Activated naive CD4-positive, alpha-beta T cell treated with anti-CD3 and anti-CD28 coated beads, Interleukin-2, amount 50 U/mL, for 16 hours (primary cell): ENCODE measurements around the gene DOK7.
A peak's percentile ranks its signal among the peaks of the same experiment; 100 is the strongest.

Source experiments
- DNase-seq: peaks from one replicate; pipeline ENCODE4 v3.0.0-alpha.2; 2020

The DOK7 gene

DNA sequence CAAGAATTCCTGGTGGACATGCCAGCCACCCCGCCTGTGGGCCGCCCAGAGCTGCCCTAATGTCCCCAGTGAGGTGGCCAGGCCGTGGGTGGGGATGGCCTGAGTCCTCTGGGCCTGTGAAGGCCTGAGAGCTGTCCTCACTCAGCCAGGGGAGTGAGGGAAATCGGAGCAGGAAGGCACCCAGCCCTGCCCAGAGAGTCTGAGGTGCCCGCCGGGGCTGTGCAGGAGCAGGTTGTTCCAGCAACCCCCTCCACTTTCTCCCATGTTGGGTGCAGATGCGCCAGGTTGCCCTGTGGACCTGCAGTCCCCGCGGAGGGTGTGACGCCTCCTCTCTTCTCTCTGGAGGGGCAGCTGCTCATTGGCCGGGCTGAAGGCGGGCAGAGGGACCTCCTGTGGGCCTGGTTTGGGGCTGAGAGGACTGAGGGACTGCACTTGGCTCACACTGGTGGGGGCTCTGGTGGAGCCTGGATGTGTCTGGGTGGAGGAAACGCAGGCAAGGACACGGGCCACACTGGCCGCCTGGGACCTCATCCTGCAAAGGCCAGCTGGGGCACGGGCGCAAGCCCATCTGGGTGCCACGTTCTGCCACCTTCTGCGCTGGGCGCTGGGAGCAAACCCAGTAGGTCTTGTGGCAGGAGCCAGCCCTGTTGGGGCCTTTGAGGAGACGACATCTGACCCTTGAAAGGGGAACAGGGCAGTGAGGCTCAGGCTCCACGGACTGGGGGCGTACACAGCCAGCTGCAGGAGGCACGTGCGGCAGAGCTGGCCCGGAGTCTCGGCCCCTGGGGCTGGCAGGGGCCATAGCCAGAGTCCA lies 14.0 kb downstream of the DOK7 start:
- DNase-seq, result no peak

DNA sequence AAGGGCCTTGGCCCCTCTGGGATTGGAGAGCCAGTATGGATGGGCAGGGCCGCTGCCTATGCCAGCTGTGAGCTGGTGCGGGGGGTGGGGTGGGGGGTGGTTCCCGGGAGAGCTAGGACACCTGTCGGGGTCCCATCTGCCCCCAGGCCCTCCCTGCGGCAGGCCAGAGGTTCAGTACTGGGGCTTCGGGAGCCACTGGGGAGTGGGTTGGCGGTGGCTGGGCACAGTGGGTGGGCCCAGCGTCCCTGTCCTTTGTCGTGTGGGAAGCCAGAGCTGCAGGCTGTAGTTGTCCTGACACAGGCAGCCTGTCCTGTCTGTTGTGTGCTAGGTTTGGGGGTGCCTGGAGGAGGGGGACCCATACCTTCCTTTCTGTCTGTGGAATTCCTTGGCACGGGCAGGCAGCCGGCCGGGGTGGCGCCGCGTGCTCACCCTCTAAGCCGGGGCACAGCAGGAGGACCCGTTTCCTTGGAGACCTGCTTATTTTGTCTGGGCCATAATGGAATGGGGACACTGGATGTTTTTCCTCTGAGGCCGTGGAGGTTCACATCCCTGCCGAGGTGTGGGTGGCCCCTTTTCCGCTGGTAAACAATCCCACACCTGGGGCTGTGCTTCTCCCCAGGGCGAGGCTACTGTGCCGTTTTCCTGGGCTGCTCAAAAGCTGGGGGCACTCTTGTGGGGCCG lies 14.8 kb downstream of the DOK7 start:
- DNase-seq, result no peak

- no peak for DNase-seq
Observed at GRCh38 chr4:3478446-3479357, 15.6 kb downstream of the DOK7 start.

GRCh38 chr4:3479358-3480101 lies 16.4 kb downstream of the DOK7 start:
- DNase-seq, result no peak

DNA sequence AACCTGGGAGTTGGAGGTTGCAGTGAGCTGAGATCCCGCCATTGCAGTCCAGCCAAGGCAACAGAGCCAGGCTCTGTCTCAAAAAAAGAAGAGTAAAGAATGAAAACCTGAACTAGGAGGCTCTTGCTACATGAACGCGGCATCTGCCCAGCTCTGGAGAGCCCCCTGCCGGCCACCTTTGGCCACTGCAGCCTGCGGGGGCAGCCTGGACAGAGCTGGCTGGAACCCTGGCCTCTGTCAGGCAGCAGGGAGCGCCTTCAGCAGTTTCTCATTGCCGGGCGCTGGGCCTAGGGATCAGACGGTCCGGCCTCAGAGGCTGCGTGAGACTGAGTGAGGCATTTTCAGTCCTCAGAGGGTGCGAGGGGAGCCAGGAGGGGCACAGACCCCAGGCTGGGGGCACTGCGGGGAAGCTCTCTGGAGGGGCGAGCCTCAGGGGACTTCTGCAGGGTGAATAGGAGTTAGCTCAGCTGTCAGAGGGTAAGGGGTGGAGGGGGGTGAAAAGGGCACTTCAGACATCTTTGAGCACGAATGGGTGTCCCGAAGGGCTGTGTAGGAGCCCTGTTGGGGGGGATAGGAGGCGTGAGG lies 17.5 kb downstream of the DOK7 start:
- peak; percentile 74 for DNase-seq

DNA sequence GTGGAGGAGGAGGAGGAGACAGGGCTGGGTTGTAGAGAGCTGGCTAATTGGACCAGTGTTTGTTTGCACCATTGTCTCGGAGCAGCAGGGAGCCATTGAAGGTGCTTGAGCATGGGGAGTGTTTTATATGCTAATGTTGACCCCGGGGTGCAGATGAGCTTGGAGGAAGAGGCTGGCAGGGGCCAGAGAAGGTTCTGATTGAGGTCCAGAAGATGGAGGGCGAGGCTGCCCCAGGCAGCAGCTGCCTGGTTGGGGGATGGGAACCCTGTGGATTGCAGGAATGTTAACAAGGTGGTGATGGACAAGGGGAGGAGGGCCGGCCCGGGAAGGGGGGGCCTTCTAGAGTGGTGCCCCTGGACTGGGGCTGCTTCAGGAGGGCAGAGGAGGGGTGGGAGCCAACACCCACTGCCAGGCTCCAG lies 18.0 kb downstream of the DOK7 start:
- no peak for DNase-seq

DNA sequence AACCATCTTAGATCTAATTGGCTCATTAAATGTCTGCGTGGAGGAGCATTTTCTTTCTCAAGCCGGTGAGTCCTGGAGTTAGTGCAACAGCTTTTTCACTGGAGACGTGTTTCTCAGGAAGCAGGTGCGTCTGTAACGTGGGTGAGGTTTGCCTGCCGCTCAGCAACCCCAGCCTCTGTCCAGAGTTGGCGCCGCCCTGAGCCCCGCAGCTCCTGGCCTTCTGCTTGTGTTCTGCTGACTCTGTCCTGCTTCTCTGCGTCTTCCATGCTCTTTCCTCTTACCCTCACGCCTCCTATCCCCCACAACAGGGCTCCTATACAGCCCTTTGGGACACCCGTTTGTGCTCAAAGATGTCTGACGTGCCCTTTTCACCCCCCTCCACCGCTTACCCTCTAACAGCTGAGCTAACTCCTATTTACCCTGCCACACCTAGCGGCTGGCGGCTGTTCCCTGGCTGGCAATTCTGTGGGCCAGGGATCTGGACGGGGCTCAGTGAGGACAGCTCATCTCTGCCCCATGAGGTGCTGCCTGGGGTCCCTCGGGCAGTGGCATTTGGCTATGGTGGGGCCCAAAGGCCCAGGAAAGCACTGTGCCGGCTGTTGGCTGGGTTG lies 18.8 kb downstream of the DOK7 start:
- DNase-seq, result no peak

- no peak for DNase-seq
Observed at GRCh38 chr4:3482707-3483106, 19.6 kb downstream of the DOK7 start.

GRCh38 chr4:3483471-3483921 lies 20.4 kb downstream of the DOK7 start:
- no peak for DNase-seq

GRCh38 chr4:3484057-3484973 lies 21.2 kb downstream of the DOK7 start:
- DNase-seq, result no peak

DNA sequence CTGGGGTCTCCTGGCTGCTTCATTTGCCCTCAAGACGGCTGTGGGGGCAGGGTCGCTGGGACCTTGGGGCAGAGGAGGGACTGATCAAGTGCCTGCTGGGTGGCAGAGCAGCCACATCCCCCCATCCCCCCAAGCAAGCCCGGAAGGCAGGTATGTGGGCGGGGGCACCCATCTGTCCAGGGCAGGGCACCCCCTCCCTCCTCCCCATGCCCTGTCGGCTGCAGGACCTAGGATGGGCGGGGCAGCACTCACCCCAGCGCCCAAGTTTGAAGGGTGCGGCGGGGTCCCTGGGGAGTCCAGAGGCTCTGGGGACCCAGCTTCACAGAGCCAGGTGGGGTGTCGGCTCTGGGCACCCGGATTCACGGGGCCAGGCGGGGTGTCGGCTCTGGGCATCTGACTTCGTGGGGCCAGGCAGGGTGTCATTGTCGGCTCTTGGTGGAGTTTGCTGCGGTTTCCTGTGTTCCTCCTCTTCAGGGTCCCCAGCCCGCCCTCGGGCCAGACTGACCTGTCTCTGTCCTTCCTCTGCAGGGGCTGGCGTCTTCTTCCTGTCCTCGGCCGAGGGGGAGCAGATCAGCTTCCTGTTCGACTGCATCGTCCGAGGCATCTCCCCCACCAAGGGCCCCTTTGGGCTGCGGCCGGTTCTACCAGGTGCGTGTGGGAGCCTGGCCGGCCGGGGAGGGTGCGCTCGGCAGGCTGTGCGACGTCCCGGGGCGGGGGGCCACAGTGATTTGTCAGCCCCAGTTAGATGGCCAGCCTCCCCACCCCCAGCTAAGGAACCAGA lies 22.1 kb downstream of the DOK7 start:
- no peak for DNase-seq

DNA sequence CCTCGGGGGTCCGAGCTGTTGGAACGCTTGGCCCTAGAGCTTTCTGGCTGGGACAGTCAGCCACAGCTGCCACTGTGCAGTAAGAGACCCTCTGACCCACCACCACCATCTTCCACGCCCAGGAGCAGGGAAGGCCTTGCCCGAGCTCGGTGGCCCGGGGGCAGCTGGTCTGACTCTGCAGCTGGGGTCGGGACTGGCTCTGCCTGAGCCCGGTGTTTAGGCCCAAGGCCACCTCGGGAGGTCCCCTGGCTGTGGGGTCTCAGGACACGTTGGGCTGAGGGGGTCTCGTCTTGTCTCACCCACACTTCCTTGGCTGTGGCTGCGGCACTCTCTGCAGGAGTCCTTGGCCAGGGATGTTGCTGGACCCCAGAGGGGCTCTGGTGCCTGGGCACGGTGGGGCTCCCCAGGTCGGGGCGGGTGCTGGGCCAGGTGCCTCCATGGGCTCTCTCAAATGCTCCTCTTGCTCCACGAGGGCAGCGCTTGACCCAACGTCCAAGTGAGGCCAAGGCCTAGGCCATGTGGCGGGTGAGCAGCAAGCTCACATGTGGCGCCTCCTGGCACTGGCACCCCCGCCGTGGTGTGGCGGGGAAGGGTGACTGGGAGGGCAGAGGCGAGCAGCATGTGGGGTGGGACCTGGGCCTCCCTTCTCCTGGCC lies 22.9 kb downstream of the DOK7 start:
- no peak for DNase-seq

- no peak for DNase-seq
Observed at GRCh38 chr4:3486541-3487540, 23.7 kb downstream of the DOK7 start.

GRCh38 chr4:3487861-3488260 lies 24.8 kb downstream of the DOK7 start:
- no peak for DNase-seq

DNA sequence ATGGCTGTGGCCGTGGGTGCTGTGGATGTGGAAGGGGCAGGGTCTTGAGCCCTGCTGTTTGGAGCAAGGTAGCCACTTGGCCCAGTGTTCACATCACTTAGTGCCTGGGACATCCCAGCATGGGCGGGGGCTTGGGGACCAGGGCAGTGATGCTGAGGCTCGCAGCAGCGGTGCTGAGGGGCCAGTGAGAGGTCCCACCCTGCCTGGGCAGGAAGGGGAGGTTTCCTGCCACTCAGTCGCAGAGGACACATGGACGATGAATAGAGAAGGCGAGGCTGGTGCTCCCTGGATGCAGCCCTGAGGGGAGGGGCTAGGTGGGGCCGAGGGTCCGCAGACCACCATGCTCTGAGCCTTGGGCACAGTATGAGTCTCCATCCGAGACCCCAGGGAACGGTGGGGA lies 25.7 kb downstream of the DOK7 start:
- DNase-seq, result no peak

- no peak for DNase-seq
Observed at GRCh38 chr4:3489451-3489962, 26.4 kb downstream of the DOK7 start.

DNA sequence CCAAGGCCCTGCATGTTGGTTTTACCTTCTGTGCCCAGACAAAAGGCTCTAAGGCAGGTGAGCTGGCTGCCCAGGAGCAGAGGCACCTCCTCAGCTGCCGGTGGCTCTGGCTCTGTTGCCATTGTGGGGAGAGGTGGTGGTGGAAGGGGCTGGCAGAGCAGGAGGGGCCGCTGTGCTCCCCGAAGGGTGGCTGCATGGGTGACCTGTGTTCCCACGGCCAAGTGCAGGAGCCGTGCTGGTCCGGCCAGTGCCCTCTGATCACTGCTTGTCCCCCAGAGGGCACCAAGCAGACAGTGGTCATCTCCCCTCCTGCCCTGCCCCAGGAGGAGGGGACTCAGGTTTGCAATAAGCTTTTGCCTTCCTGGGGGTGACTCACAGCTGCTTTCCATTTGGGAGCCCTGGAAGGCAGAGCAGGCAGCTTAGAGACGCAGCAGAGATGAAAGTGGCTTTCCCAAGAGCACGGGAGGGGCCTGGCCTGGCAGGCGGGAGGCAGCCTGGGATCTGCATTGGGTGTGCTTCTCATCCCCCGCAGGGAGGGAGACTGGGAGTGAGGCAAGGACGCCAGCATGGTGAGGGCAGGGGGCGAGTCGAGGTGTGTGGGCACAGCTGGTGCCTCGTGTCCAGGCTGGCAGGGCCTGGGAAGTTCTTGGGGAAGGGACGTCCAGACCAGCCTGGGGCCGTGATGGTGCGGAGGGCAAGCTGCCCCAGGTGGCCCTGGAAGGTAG lies 28.7 kb downstream of the DOK7 start:
- DNase-seq, result no peak
